Epithelial cell of esophagus (primary cell): ENCODE data around the gene C7orf33.

Experiments
- DNase-seq: peaks from one replicate; pipeline ENCODE4 v3.0.0; 2010; ENCODE audit warnings: low read depth
- H3K4me3 ChIP-seq: 2 replicates; pipeline ENCODE4 v1.5.1; 2011; ENCODE audit warnings: mild to moderate bottlenecking, low read length, control low read depth
- TF ChIP-seq, protein P1 (sequence below): IDR thresholded peaks from 2 replicates; pipeline ENCODE4 v1.5.1; 2011; ENCODE audit warnings: low read depth, mild to moderate bottlenecking, low read length, control low read depth, inconsistent platforms; ENCODE audit not compliant: insufficient read depth; ENCODE audit errors: missing control alignments

The C7orf33 gene

DNA sequence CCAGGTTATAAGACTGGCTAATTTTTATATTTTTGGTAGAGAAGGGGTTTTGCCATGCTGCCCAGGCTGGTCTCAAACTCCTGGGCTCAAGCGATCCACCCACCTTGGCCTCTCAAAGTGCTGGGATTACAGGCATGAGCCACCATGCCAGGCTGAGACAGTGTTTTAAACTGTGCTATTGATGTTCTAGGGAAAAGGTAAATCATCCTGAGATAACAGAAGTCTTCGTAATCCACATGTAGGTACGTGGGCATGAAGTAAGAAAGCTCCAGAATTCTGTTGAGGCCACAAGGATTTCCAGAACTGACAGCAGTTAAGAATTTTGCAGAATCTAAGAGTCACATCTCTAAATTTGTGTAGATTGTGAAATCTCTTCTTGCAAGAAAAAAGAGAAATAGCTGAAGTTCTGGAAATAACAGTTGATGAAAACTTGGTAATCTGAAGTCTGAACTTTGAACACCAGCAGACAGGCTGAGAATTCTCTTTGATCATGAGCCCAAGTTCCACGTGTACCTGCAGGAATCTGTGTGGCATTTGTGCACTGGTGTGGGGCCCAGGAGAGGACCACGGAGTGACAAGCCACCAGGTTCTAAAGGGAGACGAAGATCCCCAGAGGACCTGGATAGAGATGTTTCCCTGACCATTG, 24.6 kb downstream of the C7orf33 start:
- TF ChIP-seq, protein P1, sequence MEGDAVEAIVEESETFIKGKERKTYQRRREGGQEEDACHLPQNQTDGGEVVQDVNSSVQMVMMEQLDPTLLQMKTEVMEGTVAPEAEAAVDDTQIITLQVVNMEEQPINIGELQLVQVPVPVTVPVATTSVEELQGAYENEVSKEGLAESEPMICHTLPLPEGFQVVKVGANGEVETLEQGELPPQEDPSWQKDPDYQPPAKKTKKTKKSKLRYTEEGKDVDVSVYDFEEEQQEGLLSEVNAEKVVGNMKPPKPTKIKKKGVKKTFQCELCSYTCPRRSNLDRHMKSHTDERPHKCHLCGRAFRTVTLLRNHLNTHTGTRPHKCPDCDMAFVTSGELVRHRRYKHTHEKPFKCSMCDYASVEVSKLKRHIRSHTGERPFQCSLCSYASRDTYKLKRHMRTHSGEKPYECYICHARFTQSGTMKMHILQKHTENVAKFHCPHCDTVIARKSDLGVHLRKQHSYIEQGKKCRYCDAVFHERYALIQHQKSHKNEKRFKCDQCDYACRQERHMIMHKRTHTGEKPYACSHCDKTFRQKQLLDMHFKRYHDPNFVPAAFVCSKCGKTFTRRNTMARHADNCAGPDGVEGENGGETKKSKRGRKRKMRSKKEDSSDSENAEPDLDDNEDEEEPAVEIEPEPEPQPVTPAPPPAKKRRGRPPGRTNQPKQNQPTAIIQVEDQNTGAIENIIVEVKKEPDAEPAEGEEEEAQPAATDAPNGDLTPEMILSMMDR: no peak
- no peak for DNase-seq
- H3K4me3 ChIP-seq: no peak overlapping the region

DNA sequence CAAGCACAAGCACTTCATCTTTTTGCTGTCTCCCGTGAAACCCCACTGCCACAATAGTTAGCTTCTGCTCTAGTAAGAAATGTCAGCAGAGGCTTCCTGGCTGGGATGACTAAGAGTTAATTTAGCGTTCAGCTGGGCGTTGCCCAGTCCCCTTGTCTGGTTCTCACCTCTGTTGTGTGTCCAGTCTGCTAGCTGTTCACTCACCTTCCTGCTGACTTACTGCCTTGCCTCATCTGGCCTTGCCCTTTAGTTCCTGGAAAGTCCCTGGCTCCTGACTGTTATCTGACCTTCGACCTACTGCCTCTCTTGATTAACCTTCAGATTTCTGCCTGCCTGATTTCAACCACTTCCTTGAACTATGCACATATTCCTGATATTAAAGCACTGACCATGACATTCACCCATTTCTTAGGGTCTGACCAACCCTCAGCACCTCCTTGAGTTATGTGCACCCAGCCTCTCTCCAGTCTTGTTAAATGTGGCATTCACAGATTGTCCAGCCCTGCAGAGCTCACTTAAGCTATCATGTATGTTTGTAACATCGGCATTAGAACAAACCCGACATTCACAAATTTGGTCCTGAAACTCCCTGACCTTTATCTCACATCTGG, 30.3 kb downstream of the C7orf33 start:
- peak; percentile 20 for DNase-seq
- no peak overlapping the region for H3K4me3 ChIP-seq
- TF ChIP-seq, protein P1: no peak

DNA sequence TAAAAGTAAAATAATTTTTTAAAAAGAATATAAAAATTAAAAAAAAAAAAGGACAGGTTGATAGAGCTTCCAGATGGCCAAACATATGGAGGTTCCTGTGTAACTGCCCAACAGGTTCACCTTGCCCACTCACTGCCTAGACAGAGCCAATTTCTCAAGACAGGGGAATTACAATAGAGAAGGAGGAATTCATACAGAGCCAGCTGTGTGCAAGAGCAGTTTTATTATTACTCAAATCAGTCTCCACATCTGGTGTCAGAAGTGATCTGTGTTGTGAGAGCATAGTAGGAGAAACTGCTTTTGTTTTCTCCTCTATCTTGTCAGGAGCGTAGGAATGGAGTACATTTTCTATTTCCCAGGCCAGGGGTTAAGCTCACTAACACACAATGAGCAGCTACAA, 31.0 kb downstream of the C7orf33 start:
- no peak overlapping the region for H3K4me3 ChIP-seq
- TF ChIP-seq, protein P1: no peak

DNA sequence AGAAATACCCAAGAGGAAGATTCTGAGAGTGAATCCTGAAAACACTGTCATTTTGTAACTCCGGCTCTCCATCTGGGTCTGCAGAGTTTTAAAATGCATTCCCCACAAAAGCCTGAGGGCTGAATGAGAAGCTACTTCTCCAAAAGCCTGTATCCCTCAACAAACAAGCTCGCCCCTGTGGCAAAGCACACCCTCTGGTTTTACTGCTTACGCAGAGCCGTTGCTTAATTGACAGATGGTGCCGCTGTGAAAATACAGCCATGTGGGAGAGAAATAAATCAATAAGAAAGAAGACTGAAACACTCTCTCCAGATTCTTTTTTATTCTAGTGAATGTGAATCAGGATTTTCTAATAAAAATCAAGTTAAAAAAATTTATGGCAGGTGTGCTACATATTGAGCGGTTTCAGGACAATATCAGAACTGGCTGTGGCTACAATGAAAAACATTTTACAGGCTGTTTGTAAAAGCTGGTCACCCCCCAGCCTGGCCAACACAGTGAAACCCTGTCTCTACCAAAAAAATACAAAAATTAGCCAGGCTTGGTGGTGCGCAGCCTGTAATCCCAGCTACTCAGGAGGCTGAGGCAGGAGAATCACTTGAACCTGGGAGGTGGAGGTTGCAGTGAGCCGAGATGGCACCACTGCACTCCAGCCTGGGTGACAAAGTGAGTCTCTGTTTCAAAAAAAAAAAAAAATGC, 32.5 kb downstream of the C7orf33 start:
- DNase-seq: no peak
- H3K4me3 ChIP-seq: no peak overlapping the region
- TF ChIP-seq, protein P1: no peak

More for the DNA sequence above, 31.0 kb downstream of the C7orf33 start:
- no peak for DNase-seq

DNA sequence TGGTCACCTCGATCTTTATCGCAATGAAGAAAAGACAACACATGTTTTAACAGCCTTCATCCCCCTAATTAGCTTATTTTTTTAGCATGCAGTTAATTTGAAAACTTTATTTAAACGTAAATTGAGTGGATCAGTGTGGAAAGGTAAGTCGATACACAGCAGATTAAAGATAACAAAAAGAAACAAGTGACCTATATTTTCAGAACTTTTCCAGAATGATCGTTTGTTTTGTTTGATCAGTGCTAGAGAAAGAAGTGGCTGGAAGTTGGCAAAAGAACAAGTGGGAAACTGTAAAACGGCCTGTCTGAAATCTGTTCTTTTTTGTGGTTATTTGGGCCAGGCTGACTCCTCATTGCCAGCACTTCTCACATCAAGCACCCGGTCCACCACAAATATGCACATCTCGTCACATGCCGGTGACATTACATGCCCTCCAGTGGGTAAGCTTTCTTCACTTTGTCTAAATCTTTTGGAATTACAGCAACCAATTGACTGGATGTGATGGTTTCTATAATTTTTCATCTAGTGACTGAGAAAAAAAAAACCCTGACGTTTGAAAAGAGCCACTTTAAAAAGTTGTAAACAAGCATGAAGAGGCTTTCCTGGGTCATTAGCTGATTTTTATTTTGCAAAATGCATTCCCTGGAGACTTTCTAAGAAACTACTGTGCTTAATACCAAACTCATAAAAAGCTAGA, 33.2 kb downstream of the C7orf33 start:
- TF ChIP-seq, protein P1: no peak
- DNase-seq: peak; percentile 9
- H3K4me3 ChIP-seq: no peak overlapping the region

DNA sequence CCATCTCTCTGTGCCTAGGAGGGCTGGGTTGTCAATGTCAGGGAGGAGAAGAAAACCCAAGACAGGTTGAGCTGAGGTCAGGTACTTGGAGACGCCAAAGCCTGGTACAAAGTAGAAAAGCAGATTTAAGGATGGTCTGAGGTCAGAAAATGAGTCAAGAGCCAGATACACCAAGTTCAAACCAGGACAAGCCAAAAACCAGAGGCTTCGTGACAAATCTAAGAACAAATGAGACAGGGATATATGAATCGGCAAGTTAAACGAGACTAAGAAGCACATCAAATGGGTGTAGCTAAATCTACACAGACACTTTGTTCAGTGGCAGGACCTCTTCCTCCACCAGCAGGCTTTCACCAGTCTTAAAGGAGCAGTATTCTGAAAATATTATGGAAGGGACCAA, 34.2 kb downstream of the C7orf33 start:
- no peak overlapping the region for H3K4me3 ChIP-seq
- TF ChIP-seq, protein P1: no peak
- DNase-seq: no peak
